Measurements from ENCODE around the gene NTRK3.

NTRK3 gene

GRCh38 chr15:87917480-87917879, 339.1 kb downstream of the NTRK3 start:
- Histone ChIP-seq H3K27ac (ENCODE audit: low read depth, low read length) (no peak overlapping the region), H3K36me3 (ENCODE audit: control insufficient read depth, insufficient read depth, low read length) (no peaks in the 10 kb centered on the region), H3K4me1 (ENCODE audit: control insufficient read depth, insufficient read depth, low read length) (no peaks in the 10 kb centered on the region), H3K9me3 (ENCODE audit: control insufficient read depth, insufficient read depth, low read length) (peaks cover 4% of the 10 kb centered on the region; the same call in 1 of the 2 replicates), H3K9ac (ENCODE audit: low read depth, low read length) (no peak overlapping the region), H3K27me3 (ENCODE audit: control insufficient read depth, insufficient read depth, low read length) (no peaks in the 10 kb centered on the region), H3K4me3 (ENCODE audit: low read depth, low read length) (no peak overlapping the region)

DNA sequence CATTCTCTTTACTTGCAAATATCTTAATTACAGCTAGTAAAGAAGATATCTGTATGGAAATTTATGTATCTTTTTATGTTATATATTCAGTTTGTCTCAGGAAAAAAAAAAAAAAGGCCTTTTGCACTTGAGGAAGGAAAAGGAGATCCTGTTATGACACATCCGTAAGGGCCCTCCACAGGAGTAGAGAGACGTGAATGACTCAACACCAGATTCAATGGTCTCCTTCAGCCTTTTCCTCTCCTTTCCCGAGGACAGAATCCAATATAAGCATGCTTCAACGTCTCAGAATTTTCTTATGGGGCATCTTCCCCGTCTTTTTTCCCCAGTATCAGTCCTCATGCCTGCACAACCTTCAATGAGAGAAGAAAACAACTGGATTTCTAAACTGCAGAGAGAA, 340.3 kb downstream of the NTRK3 start:
- Histone ChIP-seq H3K27me3 (ENCODE audit: control insufficient read depth, insufficient read depth, low read length) (no peaks in the 10 kb centered on the region), H3K27ac (ENCODE audit: low read depth, low read length) (no peak overlapping the region), H3K9ac (ENCODE audit: low read depth, low read length) (no peak overlapping the region), H3K4me1 (ENCODE audit: control insufficient read depth, insufficient read depth, low read length) (no peaks in the 10 kb centered on the region), H3K4me3 (ENCODE audit: low read depth, low read length) (no peak overlapping the region), H3K36me3 (ENCODE audit: control insufficient read depth, insufficient read depth, low read length) (no peaks in the 10 kb centered on the region), H3K9me3 (ENCODE audit: control insufficient read depth, insufficient read depth, low read length) (peaks cover 4% of the 10 kb centered on the region; the same call in 1 of the 2 replicates)

DNA sequence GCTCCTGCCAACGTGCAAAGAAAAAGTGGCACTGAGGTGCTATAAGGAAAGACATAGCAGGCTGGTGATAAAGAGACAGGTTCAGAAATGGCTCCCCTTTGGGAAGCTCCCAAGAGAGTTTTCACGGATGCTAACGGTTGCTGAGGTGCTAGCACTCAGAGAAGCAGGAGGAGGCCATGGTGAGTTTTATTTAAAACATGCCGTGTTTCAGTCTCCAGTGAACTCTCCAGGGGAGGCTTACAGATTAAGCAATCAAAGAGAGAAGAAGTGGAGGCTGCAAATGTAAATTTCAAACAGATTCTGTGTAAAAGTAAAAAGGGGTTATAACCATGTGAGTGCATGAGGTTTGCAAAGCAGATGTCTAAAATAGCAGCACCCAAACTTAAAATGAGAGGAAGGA, 346.2 kb downstream of the NTRK3 start:
- Histone ChIP-seq H3K9me3 (ENCODE audit: control insufficient read depth, insufficient read depth, low read length) (no peaks in the 10 kb centered on the region), H3K36me3 (ENCODE audit: control insufficient read depth, insufficient read depth, low read length) (no peaks in the 10 kb centered on the region), H3K27ac (ENCODE audit: low read depth, low read length) (no peak overlapping the region), H3K4me3 (ENCODE audit: low read depth, low read length) (no peak overlapping the region), H3K4me1 (ENCODE audit: control insufficient read depth, insufficient read depth, low read length) (no peaks in the 10 kb centered on the region), H3K27me3 (ENCODE audit: control insufficient read depth, insufficient read depth, low read length) (no peaks in the 10 kb centered on the region), H3K9ac (ENCODE audit: low read depth, low read length) (no peak overlapping the region)

GRCh38 chr15:87907676-87908446, 348.7 kb downstream of the NTRK3 start:
- Histone ChIP-seq H3K4me1 (ENCODE audit: control insufficient read depth, insufficient read depth, low read length) (no peaks in the 10 kb centered on the region), H3K27ac (ENCODE audit: low read depth, low read length) (no peak overlapping the region), H3K36me3 (ENCODE audit: control insufficient read depth, insufficient read depth, low read length) (no peaks in the 10 kb centered on the region), H3K4me3 (ENCODE audit: low read depth, low read length) (no peak overlapping the region), H3K27me3 (ENCODE audit: control insufficient read depth, insufficient read depth, low read length) (no peaks in the 10 kb centered on the region), H3K9me3 (ENCODE audit: control insufficient read depth, insufficient read depth, low read length) (no peaks in the 10 kb centered on the region), H3K9ac (ENCODE audit: low read depth, low read length) (no peak overlapping the region)

GRCh38 chr15:87906444-87906843, 350.1 kb downstream of the NTRK3 start:
- Histone ChIP-seq H3K4me1 (ENCODE audit: control insufficient read depth, insufficient read depth, low read length) (no peaks in the 10 kb centered on the region), H3K9ac (ENCODE audit: low read depth, low read length) (no peak overlapping the region), H3K9me3 (ENCODE audit: control insufficient read depth, insufficient read depth, low read length) (no peaks in the 10 kb centered on the region), H3K4me3 (ENCODE audit: low read depth, low read length) (no peak overlapping the region), H3K27ac (ENCODE audit: low read depth, low read length) (no peak overlapping the region), H3K27me3 (ENCODE audit: control insufficient read depth, insufficient read depth, low read length) (no peaks in the 10 kb centered on the region), H3K36me3 (ENCODE audit: control insufficient read depth, insufficient read depth, low read length) (no peaks in the 10 kb centered on the region)

GRCh38 chr15:87902772-87903426, 353.6 kb downstream of the NTRK3 start:
- Histone ChIP-seq H3K27me3 (ENCODE audit: control insufficient read depth, insufficient read depth, low read length) (no peaks in the 10 kb centered on the region), H3K9ac (ENCODE audit: low read depth, low read length) (no peak overlapping the region), H3K4me1 (ENCODE audit: control insufficient read depth, insufficient read depth, low read length) (no peaks in the 10 kb centered on the region), H3K4me3 (ENCODE audit: low read depth, low read length) (no peak overlapping the region), H3K9me3 (ENCODE audit: control insufficient read depth, insufficient read depth, low read length) (no peaks in the 10 kb centered on the region), H3K36me3 (ENCODE audit: control insufficient read depth, insufficient read depth, low read length) (no peaks in the 10 kb centered on the region), H3K27ac (ENCODE audit: low read depth, low read length) (no peak overlapping the region)

- H3K9ac ChIP-seq (ENCODE audit: low read depth, low read length): no peak overlapping the region
Observed at GRCh38 chr15:87901926-87902690, 354.4 kb downstream of the NTRK3 start.

GRCh38 chr15:87901008-87901407, 355.5 kb downstream of the NTRK3 start:
- Histone ChIP-seq H3K36me3 (ENCODE audit: control insufficient read depth, insufficient read depth, low read length) (no peaks in the 10 kb centered on the region), H3K4me3 (ENCODE audit: low read depth, low read length) (no peak overlapping the region), H3K4me1 (ENCODE audit: control insufficient read depth, insufficient read depth, low read length) (no peaks in the 10 kb centered on the region), H3K9ac (ENCODE audit: low read depth, low read length) (no peak overlapping the region), H3K27me3 (ENCODE audit: control insufficient read depth, insufficient read depth, low read length) (no peaks in the 10 kb centered on the region), H3K27ac (ENCODE audit: low read depth, low read length) (no peak overlapping the region), H3K9me3 (ENCODE audit: control insufficient read depth, insufficient read depth, low read length) (no peaks in the 10 kb centered on the region)

More at GRCh38 chr15:87901926-87902690, 354.4 kb downstream of the NTRK3 start:
- Histone ChIP-seq H3K27me3 (ENCODE audit: control insufficient read depth, insufficient read depth, low read length) (no peaks in the 10 kb centered on the region), H3K4me3 (ENCODE audit: low read depth, low read length) (no peak overlapping the region), H3K4me1 (ENCODE audit: control insufficient read depth, insufficient read depth, low read length) (no peaks in the 10 kb centered on the region), H3K36me3 (ENCODE audit: control insufficient read depth, insufficient read depth, low read length) (no peaks in the 10 kb centered on the region), H3K27ac (ENCODE audit: low read depth, low read length) (no peak overlapping the region), H3K9me3 (ENCODE audit: control insufficient read depth, insufficient read depth, low read length) (no peaks in the 10 kb centered on the region)

- no peaks in the 10 kb centered on the region for H3K36me3 ChIP-seq (ENCODE audit: control insufficient read depth, insufficient read depth, low read length)
- H3K9me3 ChIP-seq (ENCODE audit: control insufficient read depth, insufficient read depth, low read length): no peaks in the 10 kb centered on the region
- no peak overlapping the region for H3K4me3 ChIP-seq (ENCODE audit: low read depth, low read length)
- no peak overlapping the region for H3K27ac ChIP-seq (ENCODE audit: low read depth, low read length)
- H3K4me1 ChIP-seq (ENCODE audit: control insufficient read depth, insufficient read depth, low read length): no peaks in the 10 kb centered on the region
- H3K27me3 ChIP-seq (ENCODE audit: control insufficient read depth, insufficient read depth, low read length): no peaks in the 10 kb centered on the region
- no peak overlapping the region for H3K9ac ChIP-seq (ENCODE audit: low read depth, low read length)
Observed at GRCh38 chr15:87896936-87897335, 359.6 kb downstream of the NTRK3 start.

DNA sequence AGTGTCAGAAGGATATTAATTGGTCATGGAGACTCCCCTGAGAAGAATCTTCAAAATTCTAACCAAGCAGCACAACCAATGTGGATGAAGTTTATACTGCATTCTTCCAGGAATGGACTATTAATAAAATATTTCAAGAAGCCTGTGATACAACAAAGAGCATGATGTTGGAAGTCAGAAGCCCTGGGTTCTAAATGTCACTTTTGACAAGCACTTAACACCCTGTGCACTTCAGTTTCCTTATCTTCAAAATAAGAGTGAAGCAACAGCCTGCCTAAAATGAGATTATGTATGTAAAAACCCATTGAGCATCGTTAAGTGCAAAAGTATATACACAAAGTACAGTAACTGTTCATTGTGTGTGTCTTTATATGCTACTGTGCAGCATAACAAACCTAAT, 369.4 kb downstream of the NTRK3 start:
- Histone ChIP-seq H3K4me3 (ENCODE audit: low read depth, low read length) (no peak overlapping the region), H3K9ac (ENCODE audit: low read depth, low read length) (no peak overlapping the region), H3K4me1 (ENCODE audit: control insufficient read depth, insufficient read depth, low read length) (no peaks in the 10 kb centered on the region), H3K36me3 (ENCODE audit: control insufficient read depth, insufficient read depth, low read length) (no peaks in the 10 kb centered on the region), H3K9me3 (ENCODE audit: control insufficient read depth, insufficient read depth, low read length) (no peaks in the 10 kb centered on the region), H3K27me3 (ENCODE audit: control insufficient read depth, insufficient read depth, low read length) (no peaks in the 10 kb centered on the region), H3K27ac (ENCODE audit: low read depth, low read length) (no peak overlapping the region)

DNA sequence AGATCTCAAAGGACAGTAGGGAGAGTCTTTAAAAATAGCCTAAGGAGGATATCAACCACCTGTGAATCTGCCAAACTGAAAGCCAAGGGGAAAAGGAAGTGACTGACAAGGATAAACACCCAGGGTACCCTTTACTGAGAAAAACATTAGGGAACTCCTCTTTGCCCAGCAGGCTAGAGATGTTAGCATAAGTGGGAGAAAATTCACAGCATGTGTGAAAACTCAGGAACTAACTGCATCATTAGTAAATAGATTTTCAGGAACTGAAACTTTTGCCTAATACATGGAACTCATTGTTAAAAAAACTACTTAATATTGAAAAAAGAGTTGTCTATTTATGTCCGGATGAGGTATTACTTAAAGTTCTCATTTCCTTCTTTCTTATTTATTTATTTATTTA, 375.5 kb downstream of the NTRK3 start:
- Histone ChIP-seq H3K27me3 (ENCODE audit: control insufficient read depth, insufficient read depth, low read length) (no peaks in the 10 kb centered on the region), H3K9me3 (ENCODE audit: control insufficient read depth, insufficient read depth, low read length) (no peaks in the 10 kb centered on the region), H3K27ac (ENCODE audit: low read depth, low read length) (no peak overlapping the region), H3K4me1 (ENCODE audit: control insufficient read depth, insufficient read depth, low read length) (no peaks in the 10 kb centered on the region), H3K9ac (ENCODE audit: low read depth, low read length) (no peak overlapping the region), H3K36me3 (ENCODE audit: control insufficient read depth, insufficient read depth, low read length) (no peaks in the 10 kb centered on the region), H3K4me3 (ENCODE audit: low read depth, low read length) (no peak overlapping the region)

Data from HUES48 (cell line).